H1 (cell line): ENCODE data around the gene CAPG. TPM values are rescaled to one million over a fixed set of nuclear protein-coding genes. Genes with fewer than 3 reads are reported as not detected.
A peak's percentile ranks its signal among the peaks of the same experiment; 100 is the strongest.

ENCODE experiments used
- CTCF ChIA-PET: fragments of 300-600 bp; sonication (Branson Sonifier 250); formaldehyde crosslinking; loops from one replicate; lab custom pipeline; 2021; ENCODE audit not compliant: partially characterized antibody; lab: Charles Lee
- POLR2A ChIA-PET: fragments of 300-600 bp; sonication (Branson Sonifier 250); formaldehyde crosslinking; loops from one replicate; lab custom pipeline; 2021; ENCODE audit warnings: inconsistent platforms; ENCODE audit not compliant: partially characterized antibody; lab: Charles Lee
- DNase-seq, 2 experiments: peaks; one replicate each; pipeline versions ENCODE4 v3.0.0 to v3.0.0-alpha.2; 2010 to 2022; ENCODE audit warnings: low spot score in 2 of 2, low read depth in 1 of 2, mixed read lengths in 1 of 2
- FAIRE-seq: peaks from 2 replicates; lab custom pipeline; 2011; peaks lifted over from hg19 to GRCh38; lab: Jason Lieb, UNC
- H2AFZ ChIP-seq: 2 replicates; pipeline ENCODE4 v1.8.1; 2012; ENCODE audit warnings: low read length, inconsistent platforms
- H2AK5ac ChIP-seq: 2 replicates; pipeline ENCODE4 v1.6.1; 2013; ENCODE audit warnings: low read depth, low read length
- H2BK120ac ChIP-seq: replicated peaks from 2 replicates; pipeline ENCODE3; 2013; ENCODE audit warnings: low read depth, low read length, inconsistent platforms
- H2BK12ac ChIP-seq: 2 replicates; pipeline ENCODE4 v1.6.1; 2013; ENCODE audit warnings: low read depth, low read length
- H2BK15ac ChIP-seq: 2 replicates; pipeline ENCODE4 v1.6.1; 2013; ENCODE audit warnings: low read length
- H2BK20ac ChIP-seq: 2 replicates; pipeline ENCODE4 v1.6.1; 2013; ENCODE audit warnings: low read length
- H2BK5ac ChIP-seq: 2 replicates; pipeline ENCODE4 v1.6.1; 2013; ENCODE audit warnings: low read depth, low read length
- H3K14ac ChIP-seq: 2 replicates; pipeline ENCODE4 v1.6.1; 2013; ENCODE audit warnings: inconsistent platforms; ENCODE audit not compliant: insufficient read length
- H3K18ac ChIP-seq: 2 replicates; pipeline ENCODE4 v1.6.1; 2013; ENCODE audit warnings: low read length; ENCODE audit errors: extremely low read depth
- H3K23ac ChIP-seq: 2 replicates; pipeline ENCODE4 v1.6.1; 2013; ENCODE audit warnings: inconsistent platforms; ENCODE audit not compliant: insufficient read length
- H3K23me2 ChIP-seq: 2 replicates; pipeline ENCODE4 v1.6.1; 2013; ENCODE audit warnings: low read depth, low read length
- H3K27ac ChIP-seq: 2 replicates; pipeline ENCODE4 v1.6.1; 2011; ENCODE audit warnings: low read depth, low read length, inconsistent platforms
- H3K27me3 ChIP-seq, 4 experiments: replicated peaks in 1 of 4; 1 replicate in 1 of 4; 2 replicates in 3 of 4; pipeline versions ENCODE4 v1.6.1 to v1.8.1; 2011 to 2013; ENCODE audit warnings: low read length in 3 of 4, mild to moderate bottlenecking in 3 of 4, inconsistent platforms in 2 of 4, mixed read lengths in 2 of 4, moderate library complexity in 1 of 4; ENCODE audit not compliant: control insufficient read depth in 3 of 4, insufficient read depth in 3 of 4; ENCODE audit errors: extremely low read depth in 1 of 4
- H3K36me3 ChIP-seq, 4 experiments: 2 replicates each; pipeline versions ENCODE4 v1.6.1 to v1.8.1; 2011 to 2013; ENCODE audit warnings: mild to moderate bottlenecking in 4 of 4, low read length in 3 of 4, moderate library complexity in 2 of 4, control low read depth in 1 of 4, inconsistent platforms in 1 of 4; ENCODE audit not compliant: insufficient read depth in 4 of 4, control insufficient read depth in 2 of 4
- H3K4ac ChIP-seq: replicated peaks from 2 replicates; pipeline ENCODE3; 2013; ENCODE audit warnings: low read length, low read depth, mixed read lengths, inconsistent platforms; ENCODE audit not compliant: insufficient read length
- H3K4me1 ChIP-seq, 4 experiments: replicated peaks in 1 of 4; 1 replicate in 1 of 4; 2 replicates in 3 of 4; pipeline versions ENCODE4 v1.6.1 to v1.8.1; 2011 to 2013; ENCODE audit warnings: low read length in 3 of 4, inconsistent platforms in 2 of 4, mixed read lengths in 1 of 4; ENCODE audit not compliant: insufficient read depth in 4 of 4, control insufficient read depth in 3 of 4
- H3K4me2 ChIP-seq, 2 experiments: 2 replicates each; pipeline versions ENCODE4 v1.6.1 to v1.8.1; 2011 to 2013; ENCODE audit warnings: low read depth in 2 of 2, low read length in 2 of 2, control low read depth in 1 of 2, inconsistent platforms in 1 of 2, mild to moderate bottlenecking in 1 of 2; ENCODE audit not compliant: insufficient read depth in 1 of 2
- H3K4me3 ChIP-seq, 4 experiments: fragments of 200-600, 300-600 bp in 1 of 4; sonication (generic), shearing (Covaris generic), sonication (Bioruptor Twin) in 1 of 4; 2 replicates each; pipeline versions ENCODE4 v1.5.1 to v1.8.1; 2011 to 2016; ENCODE audit warnings: low read length in 4 of 4, low read depth in 3 of 4, control low read depth in 2 of 4, inconsistent platforms in 2 of 4, mild to moderate bottlenecking in 2 of 4, mixed read lengths in 1 of 4, moderate library complexity in 1 of 4; ENCODE audit not compliant: insufficient read depth in 2 of 4; ENCODE audit errors: extremely low read depth in 1 of 4
- H3K56ac ChIP-seq: replicated peaks from 2 replicates; pipeline ENCODE3; 2013; ENCODE audit warnings: low read depth, mild to moderate bottlenecking, mixed read lengths, low read length, inconsistent platforms; ENCODE audit not compliant: insufficient read length
- H3K79me1 ChIP-seq: 2 replicates; pipeline ENCODE4 v1.6.1; 2013; ENCODE audit warnings: low read depth, low read length, control low read depth
- H3K79me2 ChIP-seq, 2 experiments: 2 replicates each; pipeline versions ENCODE4 v1.6.1 to v1.8.1; 2012 to 2013; ENCODE audit warnings: low read length in 2 of 2, mild to moderate bottlenecking in 2 of 2, inconsistent platforms in 1 of 2; ENCODE audit not compliant: insufficient read depth in 2 of 2, control insufficient read depth in 1 of 2
- H3K9ac ChIP-seq, 4 experiments: replicated peaks in 1 of 4; 1 replicate in 1 of 4; 2 replicates in 3 of 4; pipeline versions ENCODE4 v1.6.1 to v1.8.1; 2011 to 2013; ENCODE audit warnings: low read depth in 3 of 4, low read length in 3 of 4, control low read depth in 2 of 4, mild to moderate bottlenecking in 2 of 4, moderate library complexity in 2 of 4, inconsistent platforms in 1 of 4; ENCODE audit errors: extremely low read depth in 1 of 4
- H3K9me3 ChIP-seq, 2 experiments: 2 replicates each; pipeline versions ENCODE4 v1.6.1 to v1.8.1; 2012 to 2013; ENCODE audit warnings: mild to moderate bottlenecking in 2 of 2, moderate library complexity in 2 of 2, control low read depth in 1 of 2, inconsistent platforms in 1 of 2, low read depth in 1 of 2, low read length in 1 of 2, mixed read lengths in 1 of 2; ENCODE audit not compliant: insufficient read depth in 2 of 2
- H4K20me1 ChIP-seq, 2 experiments: replicated peaks in 1 of 2; 2 replicates each; pipeline versions ENCODE3 to v1.8.1; 2011 to 2013; ENCODE audit warnings: inconsistent platforms in 2 of 2, low read length in 2 of 2, mild to moderate bottlenecking in 1 of 2; ENCODE audit not compliant: insufficient read depth in 2 of 2, control insufficient read depth in 1 of 2
- H4K5ac ChIP-seq: 2 replicates; pipeline ENCODE4 v1.6.1; 2013; ENCODE audit warnings: low read length, low read depth, mixed read lengths, inconsistent platforms; ENCODE audit not compliant: insufficient read length
- H4K8ac ChIP-seq: 2 replicates; pipeline ENCODE4 v1.8.0; 2013; ENCODE audit warnings: mild to moderate bottlenecking, moderate library complexity, low read length, inconsistent platforms; ENCODE audit not compliant: insufficient read depth; ENCODE audit errors: extremely low read depth
- H4K91ac ChIP-seq: replicated peaks from 2 replicates; pipeline ENCODE3; 2013; ENCODE audit warnings: low read length, mixed read lengths, inconsistent platforms; ENCODE audit not compliant: insufficient read length
- RBBP5 ChIP-seq: IDR thresholded peaks from 2 replicates; pipeline ENCODE4 v1.7.1; 2012; ENCODE audit warnings: low read depth, mild to moderate bottlenecking, inconsistent platforms, low read length, moderate library complexity, borderline replicate concordance
- ZNF274 ChIP-seq: IDR thresholded peaks from 2 replicates; pipeline ENCODE4 v1.7.0; 2012; ENCODE audit warnings: low read length, borderline replicate concordance; ENCODE audit errors: extremely low read depth
- WGBS, 2 experiments: shearing (Covaris generic) in 1 of 2; methylation state at CpG; one replicate each; pipeline versions ENCODE4 v1.1.6 to v1.1.7; 2013 to 2015; ENCODE audit warnings: low lambda C conversion rate in 2 of 2, mixed read lengths in 2 of 2, inconsistent platforms in 1 of 2, low coverage in 1 of 2, missing lambda C conversion rate in 1 of 2; ENCODE audit not compliant: insufficient replicate concordance in 2 of 2, insufficient coverage in 1 of 2, insufficient read length in 1 of 2; ENCODE audit errors: extremely low coverage in 1 of 2, missing lambda C conversion rate in 1 of 2; 5-methylcytosine and 5-hydroxymethylcytosine counted together
- polyA plus RNA-seq, 7 experiments: library from polyadenylated mRNA; depleted of rRNA in 3 of 7; stranded (reverse) in 5 of 7; unstranded in 2 of 7; fragments of >200 nt in 5 of 7; fragments of 200-250 nt in 2 of 7; gene quantifications; 1 replicate in 5 of 7; 2 replicates in 1 of 7; 4 replicates in 1 of 7; pipeline versions ENCODE4 v1.2.1 to v1.2.3, GENCODE V29; 2011 to 2013; ENCODE audit warnings: missing spikeins in 2 of 7, mixed read lengths in 2 of 7
- total RNA-seq: library from RNA; stranded (reverse); fragmentation: NEBNext Ultra II Directional; extraction: Animal tissue kit (Norgen Biotek cat#: 25700); gene quantifications from 2 replicates; pipeline ENCODE4 v1.2.1, GENCODE V29; 2021

The CAPG gene
- total and polyA plus RNA-seq, 2 of the 8 experiments (the other 6 are each of a cell fraction or from before 2014, with no cell fraction given): 80.5 to 89.0 TPM

DNA sequence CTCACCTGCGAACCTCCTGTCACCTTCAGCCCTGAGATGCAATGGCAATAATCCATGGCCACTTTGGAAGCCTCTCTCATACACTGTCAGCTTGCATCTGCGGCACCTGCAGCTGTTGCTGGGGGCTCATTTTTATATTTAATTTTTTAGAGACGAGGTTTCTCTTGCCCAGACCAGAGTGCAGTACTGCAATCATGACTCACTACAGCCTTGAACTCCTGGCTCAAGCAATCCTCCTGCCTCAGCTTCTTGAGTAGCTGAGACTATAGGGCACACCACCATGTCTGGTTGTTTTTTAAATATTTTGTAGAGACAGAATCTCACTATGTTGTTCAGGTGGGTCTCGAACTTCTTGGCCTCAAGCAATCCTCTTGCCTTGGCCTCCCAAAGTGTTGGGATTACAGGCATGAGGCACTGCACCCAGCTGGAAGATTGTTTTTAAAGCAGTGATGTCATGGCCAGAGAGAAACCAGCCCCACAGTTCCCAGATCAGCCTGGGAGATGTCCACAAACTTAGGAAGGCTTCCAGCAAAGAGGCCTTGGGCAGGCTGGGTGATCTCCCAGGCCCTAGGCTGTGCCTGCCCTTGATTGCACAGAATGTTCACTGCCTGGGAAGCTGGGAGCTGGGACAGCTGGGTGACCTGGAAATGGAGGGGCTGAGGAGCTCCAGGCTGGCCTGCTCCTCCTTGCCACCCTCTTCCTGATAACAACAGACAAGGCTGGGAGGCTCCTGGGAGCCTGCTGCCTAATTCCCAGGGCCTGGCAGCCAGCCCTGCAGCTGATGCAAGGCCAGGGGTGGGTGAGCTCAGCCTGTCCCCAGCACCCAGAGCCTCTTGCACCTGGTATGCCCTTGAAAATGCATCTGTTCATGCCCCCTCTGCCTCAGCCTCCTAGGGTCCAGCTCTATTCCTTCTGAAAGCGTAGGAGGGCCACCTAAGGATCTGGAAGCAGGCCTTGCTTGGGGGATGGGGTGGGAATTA is 35.4 kb upstream of the CAPG start:
- H3K56ac ChIP-seq: no peak overlapping the region
- peak overlapping the region; percentile 39 for H4K8ac ChIP-seq
- no peak overlapping the region for H3K9ac ChIP-seq
- no peaks in the 10 kb centered on the region for H3K79me1 ChIP-seq
- H3K23me2 ChIP-seq: no peaks in the 10 kb centered on the region
- H4K5ac ChIP-seq: no peak overlapping the region
- H3K9me3 ChIP-seq: no peaks in the 10 kb centered on the region
- 93% methylated on average over 5 of the region's 5 CpGs; no CpG with 5 or more reads in 1 of the 2 experiments for WGBS, 2 experiments
- H3K79me2 ChIP-seq: no peaks in the 10 kb centered on the region
- no peak overlapping the region for H2BK120ac ChIP-seq
- no peaks in the 10 kb centered on the region for H3K27me3 ChIP-seq
- DNase-seq: no peak
- no peak overlapping the region for H2BK20ac ChIP-seq
- H3K14ac ChIP-seq: no peak overlapping the region
- POLR2A ChIA-PET: interaction anchor here (0.6 to 55.3 kb wide), 7 partner anchors 8 to 132 kb away, joined by 3 to 1889 read pairs (median 10); partner anchors contain the start of genes GGCX, MAT2A and SH2D6
- H4K91ac ChIP-seq: peak overlapping the region; percentile 25
- no peak overlapping the region for H3K23ac ChIP-seq
- H3K36me3 ChIP-seq: no peaks in the 10 kb centered on the region
- no peak overlapping the region for H2AK5ac ChIP-seq
- H3K4ac ChIP-seq: no peak overlapping the region
- no peaks in the 10 kb centered on the region for H4K20me1 ChIP-seq
- no peak overlapping the region for H2AFZ ChIP-seq
- peak overlapping the region; percentile 29; the same call in 1 of the 2 replicates for H2BK12ac ChIP-seq
- no peak overlapping the region for H3K4me3 ChIP-seq
- no peak overlapping the region; the same call in 1 of the 2 replicates for H3K18ac ChIP-seq
- no peak overlapping the region for H2BK15ac ChIP-seq
- H3K4me2 ChIP-seq: no peak overlapping the region
- no peak overlapping the region for H3K27ac ChIP-seq
- FAIRE-seq: no peak
- H3K4me1 ChIP-seq: peaks cover 0 to 5% (median 1%) of the 10 kb centered on the region in 4 experiments; a peak in 3 of 7 replicates
- CTCF ChIA-PET: interaction anchor here (0.9 to 1.5 kb wide), 7 partner anchors 10 to 93 kb away, joined by 3 to 9 read pairs (median 4); partner anchors contain the start of gene MAT2A
- H2BK5ac ChIP-seq: peak overlapping the region; percentile 2; the same call in 1 of the 2 replicates
- TF ChIP-seq ZNF274 (no peak), RBBP5 (no peak)
